ENCODE results near the gene PTBP3.

The PTBP3 gene

GRCh38 chr9:112261133-112261532 lies 72.3 kb downstream of the PTBP3 start:
- no peak for DNase-seq

GRCh38 chr9:112258106-112258505 lies 75.3 kb downstream of the PTBP3 start:
- no peak for DNase-seq

- peak; percentile 4 for DNase-seq
Observed at GRCh38 chr9:112252194-112252593, 81.2 kb downstream of the PTBP3 start.

- DNase-seq, result peak; percentile 12
Observed at GRCh38 chr9:112249277-112249676, 84.1 kb downstream of the PTBP3 start.

- no peak for DNase-seq
Observed at GRCh38 chr9:112248722-112249121, 84.7 kb downstream of the PTBP3 start.

GRCh38 chr9:112247090-112247489 lies 86.3 kb downstream of the PTBP3 start:
- no peak for DNase-seq

GRCh38 chr9:112245126-112245525 lies 88.3 kb downstream of the PTBP3 start:
- no peak for DNase-seq

GRCh38 chr9:112242147-112242804 lies 91.1 kb downstream of the PTBP3 start:
- DNase-seq, result no peak

GRCh38 chr9:112241491-112241890 lies 91.9 kb downstream of the PTBP3 start:
- DNase-seq, result no peak

- no peak for DNase-seq
Observed at GRCh38 chr9:112239708-112240107, 93.7 kb downstream of the PTBP3 start.

GRCh38 chr9:112239284-112239683 lies 94.1 kb downstream of the PTBP3 start:
- no peak for DNase-seq

- no peak for DNase-seq
Observed at GRCh38 chr9:112234779-112235178, 98.6 kb downstream of the PTBP3 start.

GRCh38 chr9:112233769-112234168 lies 99.7 kb downstream of the PTBP3 start:
- no peak for DNase-seq

GRCh38 chr9:112232233-112232632 lies 101.2 kb downstream of the PTBP3 start:
- no peak for DNase-seq

GRCh38 chr9:112226091-112226490 lies 107.3 kb downstream of the PTBP3 start:
- no peak for DNase-seq

- DNase-seq, result peak; percentile 35
Observed at GRCh38 chr9:112224401-112225289, 108.8 kb downstream of the PTBP3 start.

- DNase-seq, result peak; percentile 76
Observed at GRCh38 chr9:112218908-112219307, 114.5 kb downstream of the PTBP3 start.

GRCh38 chr9:112212926-112213325 lies 120.5 kb downstream of the PTBP3 start:
- DNase-seq, result no peak

- no peak for DNase-seq
Observed at GRCh38 chr9:112207451-112207850, 126.0 kb downstream of the PTBP3 start.

- no peak for DNase-seq
Observed at GRCh38 chr9:112203536-112203935, 129.9 kb downstream of the PTBP3 start.

GRCh38 chr9:112200711-112201110 lies 132.7 kb downstream of the PTBP3 start:
- DNase-seq, result no peak

GRCh38 chr9:112198646-112199045 lies 134.8 kb downstream of the PTBP3 start:
- no peak for DNase-seq

- DNase-seq, result no peak
Observed at GRCh38 chr9:112194969-112195431, 138.4 kb downstream of the PTBP3 start.
